ENCODE measurements around the gene TMIGD3.
A peak's percentile ranks its signal among the peaks of the same experiment; 100 is the strongest.

TMIGD3 gene

DNA sequence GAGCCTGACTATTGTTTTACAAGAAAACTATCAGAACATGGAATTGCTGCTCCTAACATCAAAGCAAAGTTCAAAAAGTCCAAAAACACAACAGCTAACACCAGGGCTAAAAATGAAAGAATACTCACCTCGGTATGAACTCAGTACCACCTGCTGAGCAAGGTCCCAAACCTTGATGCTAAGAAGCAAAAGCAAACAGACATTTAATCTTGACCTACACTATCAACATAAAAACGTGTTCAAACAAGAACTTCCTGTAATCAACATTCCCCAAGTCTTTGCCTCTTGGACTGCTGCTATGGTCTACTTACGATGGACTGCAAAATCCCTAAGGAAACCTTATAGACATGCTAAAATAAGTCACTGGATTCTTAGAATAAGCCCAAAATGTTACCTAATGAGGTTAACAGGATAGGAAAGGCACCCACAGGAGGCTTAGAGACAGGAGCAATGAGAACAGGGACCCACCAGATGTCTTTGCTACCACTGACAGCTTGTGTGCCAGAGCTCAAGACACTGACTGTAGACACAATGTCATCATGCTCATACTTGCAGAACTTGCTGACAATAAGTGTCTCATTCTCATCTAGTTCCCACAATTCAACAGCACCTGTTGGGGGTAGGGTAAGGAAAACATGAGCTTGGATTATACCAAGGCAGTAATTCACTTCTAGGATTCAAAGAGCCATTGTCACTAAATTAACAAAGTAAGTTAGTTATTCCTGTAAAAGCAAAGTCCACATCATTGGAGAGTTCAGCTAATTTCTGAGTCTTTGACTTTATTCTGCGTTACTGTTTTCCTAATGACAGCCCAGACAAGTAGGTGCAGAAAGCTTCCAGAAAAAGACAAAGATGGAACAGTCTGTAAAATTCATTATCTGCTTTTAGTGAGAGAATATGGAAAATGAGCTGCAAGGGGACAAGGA is 56.2 kb downstream of the TMIGD3 start:
- DNase-seq, result no peak

- no peak for DNase-seq
These were observed 56.9 kb downstream of the TMIGD3 start for GRCh38 chr1:111446546-111446945.

DNA sequence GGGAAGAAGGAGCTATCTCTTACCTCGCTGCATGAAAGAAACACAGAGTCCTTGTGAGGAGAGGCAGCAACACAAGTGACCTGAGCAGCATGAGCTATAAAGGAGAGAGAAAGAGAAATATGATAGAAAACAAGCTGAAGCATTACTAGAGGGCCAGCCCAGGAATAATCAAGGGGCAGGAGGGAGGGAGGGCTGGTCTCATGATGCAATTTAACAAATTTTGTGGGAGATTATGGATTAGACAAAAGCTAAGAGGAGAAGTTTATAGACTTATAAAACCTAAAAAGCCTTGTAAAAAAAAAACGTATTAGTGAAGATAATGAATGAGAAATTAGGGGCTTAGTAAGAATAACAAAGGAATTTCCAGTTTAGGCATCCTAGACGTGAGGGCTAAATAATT is 59.4 kb downstream of the TMIGD3 start:
- no peak for DNase-seq

- no peak for DNase-seq
These were observed 61.0 kb downstream of the TMIGD3 start for GRCh38 chr1:111442457-111442856.

GRCh38 chr1:111441573-111442192 is 61.8 kb downstream of the TMIGD3 start:
- peak; percentile 67 for DNase-seq

DNA sequence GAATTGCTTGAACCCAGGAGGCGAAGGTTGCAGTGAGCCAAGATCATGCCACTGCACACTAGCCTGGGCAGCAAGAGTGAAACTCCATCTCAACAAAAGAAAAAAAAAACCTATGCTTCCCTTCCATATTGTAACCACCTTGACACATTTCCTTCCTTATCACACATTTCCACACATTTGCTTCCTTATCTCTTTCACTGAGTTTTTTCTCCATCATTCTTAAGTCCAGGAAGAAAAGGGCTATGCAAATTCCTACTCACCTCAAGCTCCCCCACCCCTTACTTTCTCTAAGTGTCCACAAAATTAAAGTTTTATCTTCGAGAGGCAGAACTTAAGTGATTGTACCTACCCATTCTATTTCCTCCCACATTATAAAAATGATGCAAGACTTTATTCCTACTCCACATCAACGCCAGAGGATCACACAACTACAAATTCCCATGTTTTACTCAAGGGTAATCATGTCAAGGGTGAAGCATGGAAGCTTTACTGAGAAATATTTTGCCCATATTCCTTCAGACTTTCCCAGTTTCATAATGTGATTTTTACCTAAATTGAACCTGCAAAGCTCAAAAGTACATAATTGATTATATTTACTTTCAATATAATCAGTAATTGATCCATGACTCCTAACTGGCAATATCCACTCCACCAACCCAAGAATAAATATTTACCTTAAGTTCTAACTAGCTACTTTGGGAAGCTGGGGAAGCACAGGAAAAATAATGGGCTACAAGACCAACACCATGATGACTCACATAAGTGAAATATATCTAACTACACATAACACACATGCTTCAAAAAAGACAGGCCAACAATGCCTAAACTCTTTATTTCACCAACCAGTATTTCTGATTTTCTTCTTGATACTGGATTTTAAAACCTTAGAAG is 63.7 kb downstream of the TMIGD3 start:
- no peak for DNase-seq

DNA sequence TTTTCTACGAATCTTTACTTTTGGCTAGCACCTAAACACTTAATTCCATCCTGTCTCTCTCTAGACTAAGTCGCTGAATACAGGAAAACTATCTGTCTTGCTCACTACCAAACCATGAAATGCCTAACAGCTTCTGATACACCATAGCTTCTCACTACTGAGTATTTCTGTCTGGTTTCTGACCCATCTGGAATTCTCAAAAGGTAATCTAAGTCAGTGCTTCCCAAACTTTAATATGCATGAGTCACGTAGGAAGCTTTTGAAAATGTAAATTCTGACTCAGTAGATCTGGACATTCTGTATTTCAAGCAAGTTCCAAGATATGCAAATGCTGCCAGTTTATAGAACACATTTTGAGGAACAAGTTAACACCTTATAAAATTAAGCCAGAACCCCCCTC is 66.7 kb downstream of the TMIGD3 start:
- no peak for DNase-seq
